NCI-H345 treated with DMSO at 0.1 percent for 48 hours (cell line): ENCODE data around the gene CPED1.

Source experiments
- DNase-seq: peaks from one replicate; lab custom pipeline; 2025; ENCODE audit not compliant: unreplicated experiment; lab: John Stamatoyannopoulos, UW

CPED1 gene

DNA sequence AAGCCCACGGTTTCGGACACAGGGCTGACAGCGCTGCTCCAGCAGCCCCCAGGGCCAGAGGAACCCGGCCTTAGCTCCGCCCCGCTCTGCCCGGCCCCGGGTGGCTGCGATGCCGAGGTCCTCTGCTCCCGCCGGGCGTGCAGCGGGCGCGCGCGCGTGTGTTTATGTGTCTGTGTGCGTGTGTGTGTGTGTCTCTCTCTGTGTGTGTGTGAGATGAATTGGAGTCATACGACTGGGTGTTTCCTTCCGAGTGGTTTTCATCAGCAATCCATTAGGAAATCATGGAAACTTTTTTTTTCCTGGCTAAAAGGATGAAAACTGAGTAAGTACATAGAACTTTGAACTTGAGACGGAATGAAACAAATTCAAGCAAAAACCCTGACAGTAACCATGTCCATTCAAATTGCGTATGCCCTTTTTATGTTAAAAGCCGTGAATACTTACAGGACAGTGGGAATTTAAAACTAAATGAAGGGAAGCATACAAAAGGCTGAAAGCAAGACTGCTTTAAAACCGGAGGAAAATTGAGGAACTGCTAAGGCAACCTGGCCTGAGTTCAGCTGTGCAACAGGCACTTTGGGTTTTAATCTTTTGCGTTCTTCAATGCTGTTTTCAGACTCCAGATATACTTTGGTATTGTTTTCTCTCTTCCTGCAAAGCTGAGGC is at the start of gene CPED1:
TSS of gene CPED1 (plus strand) at position 121 of the 666 bp plus-strand sequence. CDS start 911 bp downstream, outside the sequence.
- DNase-seq = peak; percentile 40

DNA sequence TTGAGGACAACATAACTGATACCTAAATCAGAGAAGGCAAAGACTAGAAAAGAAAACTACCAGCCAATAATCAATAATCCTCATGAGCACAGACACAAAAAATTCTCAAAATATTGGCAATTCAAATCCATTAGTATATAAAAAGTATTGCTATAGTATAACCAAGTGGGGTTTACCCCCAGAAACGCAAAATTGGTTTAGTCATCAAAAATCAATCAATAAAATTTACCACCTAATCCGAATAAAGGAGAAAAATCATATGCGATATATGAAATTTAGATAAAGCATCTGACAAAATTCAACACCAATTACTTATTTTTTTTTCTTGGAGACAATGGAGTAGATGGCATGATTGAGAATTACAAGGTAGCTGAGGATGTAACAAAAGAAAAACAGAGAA is 49.2 kb upstream of the CPED1 start:
- no peak for DNase-seq

DNA sequence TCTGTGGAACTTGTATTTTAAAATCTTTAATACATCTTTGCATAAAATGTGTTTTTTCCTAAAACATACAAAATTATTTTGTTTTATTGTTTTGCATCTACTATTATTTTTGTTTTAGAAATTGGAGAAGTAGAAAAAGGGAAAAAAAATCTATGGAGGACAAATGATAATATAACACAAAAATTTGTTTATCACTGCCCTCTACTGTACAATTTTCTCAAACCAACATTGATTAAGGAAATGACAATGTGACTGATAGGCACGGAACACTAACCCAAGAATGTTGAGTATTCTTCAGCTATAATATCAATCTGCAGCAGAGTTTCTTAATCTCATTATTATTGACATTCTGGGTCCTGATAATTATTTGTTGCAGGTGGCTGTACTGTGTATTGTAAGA is 47.4 kb upstream of the CPED1 start:
- no peak for DNase-seq

GRCh38 chr7:120941856-120942255 is 46.7 kb upstream of the CPED1 start:
- DNase-seq = no peak

DNA sequence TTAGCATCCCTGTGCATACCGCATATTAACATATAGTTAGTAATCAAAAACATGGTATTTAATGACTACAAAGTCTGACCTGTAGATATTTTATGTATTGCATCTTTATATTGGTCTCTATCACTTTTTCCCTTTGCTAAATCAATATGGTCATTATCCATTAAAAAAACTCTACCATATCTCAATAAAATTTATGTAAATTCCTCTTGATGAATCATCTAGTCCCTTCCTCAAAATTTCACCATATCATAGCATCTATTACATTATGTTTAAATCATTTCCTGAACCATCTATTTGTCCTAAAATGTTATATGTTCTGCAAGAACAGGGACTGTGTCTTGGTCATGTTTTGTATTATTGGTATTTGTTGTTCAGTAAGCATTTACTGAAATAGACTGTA is 45.6 kb upstream of the CPED1 start:
- DNase-seq = no peak

GRCh38 chr7:120944826-120945562 is 43.5 kb upstream of the CPED1 start:
- no peak for DNase-seq

DNA sequence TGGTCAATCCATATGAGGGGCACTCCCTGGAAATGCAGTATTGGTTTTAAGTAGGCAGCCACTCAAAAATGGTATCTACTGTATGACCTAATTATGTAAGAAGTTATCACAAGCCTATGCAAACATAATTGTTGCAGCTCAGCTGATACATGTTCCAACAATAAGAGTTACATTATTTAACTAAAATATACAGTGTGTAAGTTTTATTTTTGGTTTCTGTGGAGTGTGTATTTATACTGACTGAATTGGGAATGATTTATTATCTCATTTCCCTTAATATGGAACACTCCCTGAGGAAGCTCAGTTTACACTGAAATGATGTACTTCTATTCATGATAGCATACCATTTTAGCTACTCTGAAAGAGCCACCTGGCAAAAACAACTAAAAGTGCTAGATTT is 40.5 kb upstream of the CPED1 start:
- no peak for DNase-seq

GRCh38 chr7:120949393-120949911 is 39.1 kb upstream of the CPED1 start:
- no peak for DNase-seq

GRCh38 chr7:120949998-120950538 is 38.4 kb upstream of the CPED1 start:
- no peak for DNase-seq

GRCh38 chr7:120950539-120951308 is 37.8 kb upstream of the CPED1 start, which contains the start of gene ING3:
TSS of gene ING3 (plus strand) at chr7:120950777. CDS start at chr7:120950897, 120 bp downstream.
- DNase-seq = peak; percentile 97

- no peak for DNase-seq
Measured at GRCh38 chr7:120951309-120951699, 37.2 kb upstream of the CPED1 start.

GRCh38 chr7:120951826-120952225 is 36.7 kb upstream of the CPED1 start:
- DNase-seq = no peak

- no peak for DNase-seq
Measured at GRCh38 chr7:120955577-120956149, 32.8 kb upstream of the CPED1 start.

- no peak for DNase-seq
Measured at GRCh38 chr7:120959929-120960484, 28.5 kb upstream of the CPED1 start.

GRCh38 chr7:120960714-120961113 is 27.8 kb upstream of the CPED1 start:
- DNase-seq = no peak

DNA sequence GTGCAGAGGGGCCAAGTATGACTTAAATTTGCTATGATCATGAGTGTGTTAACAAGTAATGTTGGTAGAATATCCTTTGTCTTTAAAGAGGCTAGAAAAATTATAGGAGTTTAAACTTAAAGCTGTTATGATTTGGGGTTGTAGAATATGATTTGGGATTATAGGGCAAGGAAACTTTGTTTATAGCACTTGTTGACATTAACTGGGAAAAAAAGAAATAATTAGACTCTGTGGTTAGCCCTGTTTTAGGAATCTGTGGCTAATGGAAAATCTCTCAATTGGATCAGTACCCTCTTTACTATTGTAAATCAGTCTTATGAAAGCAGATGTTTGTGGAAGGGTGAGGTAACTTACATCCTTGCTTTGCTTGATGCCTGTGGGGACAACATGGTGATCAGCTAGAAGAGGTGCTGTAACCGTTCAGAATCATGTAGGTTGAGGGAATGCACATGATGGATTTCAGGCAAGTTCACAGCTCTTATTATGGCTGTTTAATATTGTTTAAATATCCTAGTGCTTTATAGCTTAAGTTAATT is 26.8 kb upstream of the CPED1 start:
- DNase-seq = no peak

DNA sequence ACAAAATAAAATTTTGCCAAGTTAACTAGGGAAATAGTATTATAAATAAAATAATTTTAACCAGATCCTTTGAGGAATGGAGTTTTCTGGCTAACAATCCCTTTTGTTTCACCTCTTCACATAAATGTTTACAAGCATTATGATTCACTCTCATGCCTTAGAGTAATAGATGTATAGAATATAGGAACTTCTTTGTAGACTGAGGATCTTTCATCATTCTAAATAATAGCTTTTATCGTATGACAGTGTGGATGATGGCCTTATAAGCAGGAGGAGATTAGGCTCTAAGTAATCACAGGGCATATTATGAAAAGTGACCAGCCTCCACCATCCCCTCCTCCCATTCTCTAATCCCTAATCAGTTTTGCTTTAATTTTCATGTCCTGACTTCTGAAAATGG is 24.4 kb upstream of the CPED1 start:
- DNase-seq = no peak

- DNase-seq = no peak
Measured at GRCh38 chr7:120966961-120967360, 21.6 kb upstream of the CPED1 start.

- DNase-seq = no peak
Measured at GRCh38 chr7:120973849-120974248, 14.7 kb upstream of the CPED1 start.

GRCh38 chr7:120979765-120980499 is 8.6 kb upstream of the CPED1 start:
- DNase-seq = no peak
